OCI-LY3 (cell line): ENCODE results near the gene ATRN.
"Not testable (repeated sequence)": the region's sequence is repeated elsewhere in the genome, so short reads cannot be mapped to it uniquely, and the experiment has no call there.

Source experiments
- H2AFZ ChIP-seq: fragments of 200-600, 300-600 bp; shearing (Covaris generic); 2 replicates; pipeline ENCODE4 v1.6.0; 2014; ENCODE audit warnings: antibody characterized with exemption, low read depth, low read length
- H3K27ac ChIP-seq: fragments of 200-600, 300-600 bp; sonication (generic); 2 replicates; pipeline ENCODE4 v1.5.1; 2014; ENCODE audit warnings: mild to moderate bottlenecking, low read length, moderate library complexity, mixed read lengths
- H3K27me3 ChIP-seq: fragments of 200-600, 300-600 bp; sonication (generic); 2 replicates; pipeline ENCODE4 v1.6.1; 2014; ENCODE audit warnings: low read depth, low read length, mixed read lengths
- H3K36me3 ChIP-seq: fragments of 200-600, 300-600 bp; sonication (generic); replicated peaks from 2 replicates; pipeline ENCODE3; 2014; ENCODE audit warnings: low read depth, low read length, mixed read lengths
- H3K4me1 ChIP-seq: fragments of 300-600, 200-600 bp; sonication (generic); 2 replicates; pipeline ENCODE4 v1.6.1; 2014; ENCODE audit warnings: low read length, mixed read lengths
- H3K4me2 ChIP-seq: fragments of 200-600, 300-600 bp; sonication (generic); 2 replicates; pipeline ENCODE4 v1.6.1; 2014; ENCODE audit warnings: low read length, mixed read lengths
- H3K4me3 ChIP-seq: fragments of 300-600, 200-600 bp; sonication (generic); 2 replicates; pipeline ENCODE4 v1.5.1; 2014; ENCODE audit warnings: antibody characterized with exemption, mild to moderate bottlenecking, low read length, moderate library complexity
- H3K79me2 ChIP-seq: fragments of 300-600, 200-600 bp; shearing (Covaris generic); 2 replicates; pipeline ENCODE4 v1.6.1; 2014; ENCODE audit warnings: mild to moderate bottlenecking, low read length, mixed read lengths
- H3K9ac ChIP-seq: fragments of 300-600, 200-600 bp; shearing (Covaris generic); 2 replicates; pipeline ENCODE4 v1.6.0; 2014; ENCODE audit warnings: mild to moderate bottlenecking, low read length, moderate library complexity
- H3K9me3 ChIP-seq: fragments of 200-600, 300-600 bp; shearing (Covaris generic); 2 replicates; pipeline ENCODE4 v1.6.1; 2014; ENCODE audit warnings: low read length, mixed read lengths; ENCODE audit not compliant: insufficient read depth
- H4K20me1 ChIP-seq: fragments of 200-600, 300-600 bp; sonication (generic); 2 replicates; pipeline ENCODE4 v1.6.1; 2016; ENCODE audit warnings: low read length, mixed read lengths; ENCODE audit not compliant: insufficient read depth
- CTCF ChIP-seq: fragments of 200-600, 300-600 bp; sonication (generic); IDR thresholded peaks from 2 replicates; pipeline ENCODE4 v1.5.1; 2014; ENCODE audit warnings: antibody characterized with exemption, low read length, low read depth
- EZH2phosphoT487 ChIP-seq: fragments of 200-600 bp; shearing (Covaris generic); IDR thresholded peaks from 2 replicates; pipeline ENCODE4 v1.6.1; 2018; ENCODE audit warnings: antibody characterized with exemption, mixed run types, low read depth

The ATRN gene

GRCh38 chr20:3603108-3603507, 132.3 kb downstream of the ATRN start:
- Histone ChIP-seq H3K4me3 (no peak overlapping the region), H4K20me1 (no peaks in the 10 kb centered on the region), H3K79me2 (no peaks in the 10 kb centered on the region), H3K36me3 (no peaks in the 10 kb centered on the region), H3K9ac (no peak overlapping the region), H2AFZ (no peak overlapping the region), H3K4me1 (0 out of 2 replicates have a peak, but pooled peaks cover 3% of the 10 kb centered on the region), H3K27me3 (no peaks in the 10 kb centered on the region), H3K9me3 (no peaks in the 10 kb centered on the region), H3K27ac (no peak overlapping the region), H3K4me2 (no peak overlapping the region)
- TF ChIP-seq EZH2phosphoT487: no peak
- no peak for TF ChIP-seq CTCF

GRCh38 chr20:3605386-3605886, 134.6 kb downstream of the ATRN start:
- not testable (repeated sequence) for H2AFZ ChIP-seq, H4K20me1 ChIP-seq, H3K4me2 ChIP-seq, H3K79me2 ChIP-seq, H3K27ac ChIP-seq, H3K27me3 ChIP-seq, H3K4me3 ChIP-seq, H3K9me3 ChIP-seq, H3K9ac ChIP-seq, H3K36me3 ChIP-seq, H3K4me1 ChIP-seq

GRCh38 chr20:3606021-3606420, 135.2 kb downstream of the ATRN start:
- no peak for TF ChIP-seq CTCF
- TF ChIP-seq EZH2phosphoT487: no peak
- H2AFZ ChIP-seq: no peak overlapping the region
- no peak overlapping the region for H3K9ac ChIP-seq
- H3K27me3 ChIP-seq: no peaks in the 10 kb centered on the region
- no peak overlapping the region for H3K4me2 ChIP-seq
- no peaks in the 10 kb centered on the region for H3K4me1 ChIP-seq
- H3K36me3 ChIP-seq: no peaks in the 10 kb centered on the region
- no peak overlapping the region for H3K27ac ChIP-seq
- no peaks in the 10 kb centered on the region for H3K79me2 ChIP-seq
- no peaks in the 10 kb centered on the region for H3K9me3 ChIP-seq
- no peak overlapping the region for H3K4me3 ChIP-seq
- no peaks in the 10 kb centered on the region for H4K20me1 ChIP-seq

- no peak overlapping the region for H3K4me2 ChIP-seq
- no peaks in the 10 kb centered on the region for H3K9me3 ChIP-seq
- no peaks in the 10 kb centered on the region for H4K20me1 ChIP-seq
- no peak overlapping the region for H3K27ac ChIP-seq
- H3K36me3 ChIP-seq: no peaks in the 10 kb centered on the region
- no peaks in the 10 kb centered on the region for H3K79me2 ChIP-seq
- H3K27me3 ChIP-seq: no peaks in the 10 kb centered on the region
- H3K4me3 ChIP-seq: no peak overlapping the region
- no peaks in the 10 kb centered on the region for H3K4me1 ChIP-seq
- TF ChIP-seq EZH2phosphoT487: no peak
- no peak for TF ChIP-seq CTCF
- H3K9ac ChIP-seq: no peak overlapping the region
- no peak overlapping the region for H2AFZ ChIP-seq
These were observed 141.1 kb downstream of the ATRN start for GRCh38 chr20:3611901-3612300.
